Vagina (tissue), 2 donors: ENCODE data around the gene SMIM12. TPM values are rescaled to one million over a fixed set of nuclear protein-coding genes. Genes with fewer than 3 reads are reported as not detected.

Experiments used
- DNase-seq, 2 donors: peaks; one replicate each; pipeline ENCODE4 v3.0.0-alpha.2; 2017; ENCODE audit errors: extremely low spot score in 2 of 2
- H3K27ac ChIP-seq: fragments of 200-600 bp; sonication (generic); one replicate; pipeline ENCODE4 v1.5.1; 2019
- H3K27me3 ChIP-seq: fragments of 200-600 bp; sonication (generic); one replicate; pipeline ENCODE4 v1.5.1; 2019
- H3K36me3 ChIP-seq, 2 donors: fragments of 200-600 bp; sonication (generic); one replicate each; pipeline ENCODE4 v1.5.1; 2017 to 2019
- H3K4me1 ChIP-seq: fragments of 200-600 bp; sonication (generic); one replicate; pipeline ENCODE4 v1.5.1; 2019
- H3K4me3 ChIP-seq, 2 donors: fragments of 200-600 bp; sonication (generic); 1 replicate in 1 of 2; 2 replicates in 1 of 2; pipeline ENCODE4 v1.5.1; 2016 to 2019
- H3K9me3 ChIP-seq: fragments of 200-600 bp; sonication (generic); one replicate; pipeline ENCODE4 v1.5.1; 2019
- CTCF ChIP-seq, 3 experiments: fragments of 450-650 bp in 2 of 3; fragments of 200-600 bp in 1 of 3; sonication (generic) in 1 of 3; IDR thresholded peaks; one replicate each; pipeline ENCODE4 v1.5.1; 2017 to 2019; ENCODE audit warnings: antibody characterized with exemption in 3 of 3, mild to moderate bottlenecking in 2 of 3, moderate library complexity in 2 of 3
- POLR2A ChIP-seq, 2 donors: fragments of 450-650 bp; IDR thresholded peaks; one replicate each; pipeline ENCODE4 v1.6.1; 2017; ENCODE audit warnings: antibody characterized with exemption in 2 of 2, mild to moderate bottlenecking in 2 of 2, moderate library complexity in 2 of 2
- POLR2AphosphoS5 ChIP-seq, 2 donors: sonication (generic); formaldehyde crosslinking; IDR thresholded peaks; one replicate each; pipeline ENCODE4 v1.9.0; 2017; ENCODE audit warnings: antibody characterized with exemption in 2 of 2, mild to moderate bottlenecking in 2 of 2, low read depth in 1 of 2; ENCODE audit not compliant: insufficient read depth in 1 of 2
- intact Hi-C: fragments of 100-400 bp; cut with DNase I; formaldehyde crosslinking; loops from one replicate; pipeline ENCODE4 v1.15.1; 2023
- total RNA-seq: library from RNA; depleted of rRNA; stranded (reverse); fragments of >200 nt; gene quantifications from one replicate; pipeline ENCODE4 v1.2.3, GENCODE V29; 2016

SMIM12 gene
- total RNA-seq, 1 donor from 2014 or later, result 36.6 TPM

- TF ChIP-seq POLR2A (IDR thresholded peaks at IDR 0.05) (no peak), POLR2AphosphoS5 (IDR thresholded peaks at IDR 0.05; ENCODE audit: insufficient read depth in 1 of 2, low read depth in 1 of 2) (no peak), CTCF (IDR thresholded peaks at IDR 0.05) (no peak)
- intact Hi-C loops, result no loop called here
Observed at GRCh38 chr1:34899471-34899870, 39.9 kb upstream of the SMIM12 start.

DNA sequence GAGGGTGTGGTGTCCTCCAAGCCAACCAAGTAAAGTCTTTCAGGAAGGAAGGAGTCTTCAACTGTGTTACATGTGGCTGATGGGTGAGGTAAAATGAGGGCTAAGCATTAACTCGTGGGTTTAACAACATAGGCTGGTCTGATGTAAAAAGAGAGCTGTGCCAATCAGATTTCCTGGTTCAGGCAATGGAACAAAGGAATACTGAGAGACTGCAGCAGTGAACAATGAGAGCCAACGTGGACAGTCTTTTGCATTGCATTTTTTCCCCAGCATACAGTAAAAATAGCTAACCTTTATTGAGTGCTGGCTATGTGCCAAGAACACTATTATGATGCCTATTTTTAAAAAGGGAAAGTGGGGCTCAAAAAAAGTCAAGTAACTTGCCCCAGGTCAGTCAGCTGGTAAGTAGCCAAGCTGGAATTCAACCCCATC lies 38.8 kb upstream of the SMIM12 start:
- no peaks in the 10 kb centered on the region for H3K27me3 ChIP-seq

More at GRCh38 chr1:34899471-34899870, 39.9 kb upstream of the SMIM12 start:
- Histone ChIP-seq H3K4me3 (no peak overlapping the region), H3K27me3 (no peaks in the 10 kb centered on the region), H3K27ac (no peak overlapping the region), H3K36me3 (no peaks in the 10 kb centered on the region), H3K9me3 (no peaks in the 10 kb centered on the region), H3K4me1 (no peaks in the 10 kb centered on the region)
- no peak for DNase-seq

DNA sequence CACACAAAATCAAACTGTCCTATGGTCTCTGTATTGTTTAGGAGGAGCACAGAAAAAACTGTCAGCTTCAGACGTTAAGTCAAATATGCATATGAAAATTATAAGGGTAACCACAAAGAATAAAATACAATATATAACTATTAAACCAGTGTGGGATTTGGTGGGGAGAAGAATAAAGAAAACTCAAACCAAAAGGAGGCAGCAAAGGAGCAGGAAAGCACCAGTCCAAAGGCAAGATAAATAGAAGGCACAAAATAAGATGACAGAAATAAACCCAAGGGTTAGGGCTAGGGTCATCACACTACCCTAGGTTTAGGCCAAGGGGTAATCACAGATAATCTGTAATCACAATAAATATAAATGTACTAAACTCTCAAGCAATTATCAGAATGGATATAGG lies 37.1 kb upstream of the SMIM12 start:
- no peak overlapping the region for H3K4me3 ChIP-seq
- intact Hi-C loops, result no loop called here
- no peaks in the 10 kb centered on the region for H3K4me1 ChIP-seq
- H3K9me3 ChIP-seq, result no peaks in the 10 kb centered on the region
- TF ChIP-seq POLR2A (IDR thresholded peaks at IDR 0.05), result no peak
- TF ChIP-seq POLR2AphosphoS5 (IDR thresholded peaks at IDR 0.05; ENCODE audit: insufficient read depth in 1 of 2, low read depth in 1 of 2), result no peak
- TF ChIP-seq CTCF (IDR thresholded peaks at IDR 0.05), result no peak
- no peak for DNase-seq
- H3K27me3 ChIP-seq, result no peaks in the 10 kb centered on the region
- H3K27ac ChIP-seq, result no peak overlapping the region
- no peaks in the 10 kb centered on the region for H3K36me3 ChIP-seq

More for the DNA sequence above, 38.8 kb upstream of the SMIM12 start:
- intact Hi-C loops, result no loop called here
- Histone ChIP-seq H3K4me3 (no peak overlapping the region), H3K4me1 (no peaks in the 10 kb centered on the region), H3K36me3 (no peaks in the 10 kb centered on the region), H3K27ac (no peak overlapping the region), H3K9me3 (no peaks in the 10 kb centered on the region)
- TF ChIP-seq POLR2AphosphoS5 (IDR thresholded peaks at IDR 0.05; ENCODE audit: insufficient read depth in 1 of 2, low read depth in 1 of 2), result no peak
- TF ChIP-seq POLR2A (IDR thresholded peaks at IDR 0.05), result no peak
- TF ChIP-seq CTCF (IDR thresholded peaks at IDR 0.05), result no peak
- no peak for DNase-seq

GRCh38 chr1:34889705-34890104 lies 30.2 kb upstream of the SMIM12 start:
- Histone ChIP-seq H3K9me3 (no peaks in the 10 kb centered on the region), H3K4me1 (peaks cover 11% of the 10 kb centered on the region), H3K27ac (no peak overlapping the region), H3K4me3 (no peak overlapping the region), H3K36me3 (no peaks in the 10 kb centered on the region), H3K27me3 (no peaks in the 10 kb centered on the region)
- intact Hi-C loops, result no loop called here
- no peak for DNase-seq
- TF ChIP-seq CTCF (IDR thresholded peaks at IDR 0.05) (no peak), POLR2AphosphoS5 (IDR thresholded peaks at IDR 0.05; ENCODE audit: insufficient read depth in 1 of 2, low read depth in 1 of 2) (no peak), POLR2A (IDR thresholded peaks at IDR 0.05) (no peak)

DNA sequence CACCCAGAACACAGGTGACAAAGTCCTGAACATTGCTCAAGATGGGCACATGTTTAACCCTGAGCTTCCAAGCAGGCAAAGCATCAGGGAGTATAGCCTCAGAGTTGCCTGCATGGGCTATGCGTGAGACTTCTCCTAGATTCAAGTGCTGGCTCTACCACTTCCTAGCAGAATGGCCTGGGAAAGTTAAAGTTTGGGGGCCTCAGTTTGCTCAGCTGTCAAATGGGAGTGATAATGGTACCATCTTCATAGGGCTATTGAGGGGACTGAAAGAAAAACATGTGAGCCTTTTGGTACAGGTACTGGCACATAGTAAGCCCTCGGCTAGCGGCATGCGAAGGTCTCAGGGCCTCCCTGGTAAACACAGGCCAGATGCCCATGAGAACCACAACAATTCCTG lies 28.0 kb upstream of the SMIM12 start:
- TF ChIP-seq POLR2AphosphoS5 (IDR thresholded peaks at IDR 0.05; ENCODE audit: insufficient read depth in 1 of 2, low read depth in 1 of 2) (no peak), CTCF (IDR thresholded peaks at IDR 0.05) (no peak)
- no peak overlapping the region for H3K27ac ChIP-seq

More for the DNA sequence above, 28.0 kb upstream of the SMIM12 start:
- Histone ChIP-seq H3K4me1 (peaks cover 11% of the 10 kb centered on the region), H3K36me3 (no peaks in the 10 kb centered on the region), H3K9me3 (no peaks in the 10 kb centered on the region), H3K27me3 (no peaks in the 10 kb centered on the region), H3K4me3 (no peak overlapping the region)
- intact Hi-C loops, result no loop called here
- no peak for DNase-seq
